ENCODE results near the gene OPCML. TPM values are rescaled to one million over a fixed set of nuclear protein-coding genes. Genes with fewer than 3 reads are reported as not detected.

The OPCML gene
- total RNA-seq, 1 experiment from 2014 or later: not detected

DNA sequence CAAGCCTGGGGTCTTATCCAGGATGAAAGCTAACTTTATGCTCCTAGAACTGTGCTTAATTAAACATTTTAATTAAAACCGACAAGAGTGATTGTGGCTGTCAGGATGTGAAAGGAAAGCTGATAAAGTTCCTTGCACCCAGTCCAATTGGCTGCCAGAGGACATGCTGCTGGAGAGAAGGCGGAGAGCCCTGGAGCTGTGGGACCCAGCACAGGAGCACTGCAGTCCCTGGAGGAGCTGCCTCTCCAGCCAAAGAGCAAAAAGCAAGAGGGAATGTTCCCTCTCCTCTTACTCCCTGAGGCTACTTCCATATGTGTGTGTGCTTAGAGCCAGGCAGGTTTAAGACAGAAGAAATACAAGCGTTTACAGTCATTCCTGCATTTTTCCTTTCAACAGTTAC lies 118.6 kb downstream of the OPCML start:
- no peak for DNase-seq (ENCODE audit: low read depth)

GRCh38 chr11:133409799-133410198 lies 122.5 kb downstream of the OPCML start:
- DNase-seq (ENCODE audit: low read depth): no peak

- DNase-seq (ENCODE audit: low read depth): no peak
These were observed 123.4 kb downstream of the OPCML start for GRCh38 chr11:133408936-133409335.

DNA sequence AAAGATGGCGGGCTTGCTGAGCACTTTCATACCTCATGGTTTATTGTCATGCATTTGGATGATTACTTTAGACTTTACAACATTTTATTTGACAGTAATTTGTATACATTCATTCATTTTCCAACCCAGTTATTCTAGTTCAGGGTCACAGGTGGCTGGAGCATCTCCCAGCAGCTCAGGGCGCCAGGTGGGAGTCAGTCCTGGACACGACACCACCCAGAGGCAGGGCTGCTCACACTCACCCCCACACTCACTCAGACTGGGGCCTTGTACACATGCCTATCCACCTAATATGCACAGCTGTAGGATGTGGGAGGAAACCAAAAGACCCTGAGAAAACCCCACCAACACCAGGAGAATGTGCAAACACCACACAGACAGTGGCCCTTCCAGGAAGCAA lies 123.9 kb downstream of the OPCML start:
- DNase-seq (ENCODE audit: low read depth): no peak

DNA sequence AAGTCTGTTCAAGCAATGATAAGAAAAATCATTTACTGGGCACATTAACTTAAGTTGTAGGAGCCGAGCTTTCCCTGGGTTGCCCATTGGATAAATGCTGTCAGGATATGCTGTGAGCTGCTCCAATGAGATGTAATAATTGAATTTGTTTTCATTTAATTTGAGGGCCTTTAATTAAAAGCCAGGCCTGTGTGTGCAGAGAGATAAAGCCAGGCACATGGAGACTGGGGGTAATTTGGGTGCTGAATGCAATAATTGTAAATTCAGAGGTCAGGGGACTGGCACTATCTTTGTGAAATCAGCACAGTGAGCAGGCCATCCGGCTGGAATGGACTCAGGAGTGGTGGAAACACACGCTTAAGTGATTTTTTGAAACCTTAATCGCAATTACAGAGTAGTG lies 125.8 kb downstream of the OPCML start:
- DNase-seq (ENCODE audit: low read depth): no peak

GRCh38 chr11:133403900-133404299 lies 128.4 kb downstream of the OPCML start:
- no peak for DNase-seq (ENCODE audit: low read depth)

GRCh38 chr11:133402551-133402950 lies 129.8 kb downstream of the OPCML start:
- DNase-seq (ENCODE audit: low read depth): no peak

DNA sequence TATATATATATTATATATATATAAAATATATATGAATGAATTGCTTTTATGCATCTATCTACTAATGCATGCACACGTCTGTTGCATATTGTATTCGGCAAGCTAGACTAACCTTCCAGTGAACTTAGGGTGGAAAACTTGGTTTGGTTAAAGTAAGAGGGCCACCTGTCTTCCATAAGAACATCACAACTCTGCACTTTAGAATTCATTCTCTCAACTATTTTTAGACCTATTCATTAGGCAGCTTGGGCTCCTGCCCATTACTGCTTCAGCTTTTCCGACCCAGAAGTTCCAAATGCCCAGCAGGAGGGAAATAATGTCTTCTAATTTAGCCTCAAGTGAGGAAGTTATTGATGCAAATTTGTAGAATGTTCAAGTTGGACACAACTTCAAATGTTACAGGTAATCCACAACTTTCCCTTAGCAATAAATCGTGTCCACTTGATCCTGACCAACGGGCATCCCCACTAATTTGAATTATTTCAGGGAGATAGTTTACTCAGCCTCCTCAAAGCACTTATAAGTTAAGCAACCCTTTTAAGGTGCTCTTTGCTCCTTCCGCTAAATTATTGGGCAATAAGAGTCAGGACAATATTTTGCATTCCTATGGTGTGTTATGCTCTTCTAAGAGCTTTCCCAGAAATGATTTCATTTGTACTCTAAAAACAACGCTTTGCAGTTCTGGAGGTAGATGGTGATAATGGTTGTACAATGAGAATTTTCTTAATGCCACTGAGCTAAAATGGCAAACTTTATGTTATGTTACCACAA lies 132.3 kb downstream of the OPCML start:
- DNase-seq (ENCODE audit: low read depth): no peak

GRCh38 chr11:133399294-133399693 lies 133.0 kb downstream of the OPCML start:
- DNase-seq (ENCODE audit: low read depth): no peak

DNA sequence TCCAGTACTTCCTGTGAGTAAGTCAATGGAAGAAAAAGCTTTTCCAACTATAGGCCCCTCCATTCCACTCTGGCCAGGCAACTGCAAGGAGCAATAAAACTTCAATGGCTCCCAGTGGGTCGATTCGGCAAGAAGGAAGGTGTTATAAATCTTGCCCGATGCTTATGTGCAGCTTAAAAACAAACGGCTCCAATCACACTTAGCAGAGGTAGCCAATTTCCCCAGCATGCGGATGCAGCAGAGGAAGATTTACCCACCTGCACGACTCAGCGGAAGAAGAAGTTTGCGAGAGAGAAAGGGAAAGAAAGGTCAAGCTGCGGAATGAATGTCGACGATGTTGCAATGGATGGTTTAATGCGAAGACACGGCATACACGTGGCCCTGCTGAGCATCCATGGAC lies 141.5 kb downstream of the OPCML start:
- no peak for DNase-seq (ENCODE audit: low read depth)

- no peak for DNase-seq (ENCODE audit: low read depth)
These were observed 143.2 kb downstream of the OPCML start for GRCh38 chr11:133388975-133389568.

DNA sequence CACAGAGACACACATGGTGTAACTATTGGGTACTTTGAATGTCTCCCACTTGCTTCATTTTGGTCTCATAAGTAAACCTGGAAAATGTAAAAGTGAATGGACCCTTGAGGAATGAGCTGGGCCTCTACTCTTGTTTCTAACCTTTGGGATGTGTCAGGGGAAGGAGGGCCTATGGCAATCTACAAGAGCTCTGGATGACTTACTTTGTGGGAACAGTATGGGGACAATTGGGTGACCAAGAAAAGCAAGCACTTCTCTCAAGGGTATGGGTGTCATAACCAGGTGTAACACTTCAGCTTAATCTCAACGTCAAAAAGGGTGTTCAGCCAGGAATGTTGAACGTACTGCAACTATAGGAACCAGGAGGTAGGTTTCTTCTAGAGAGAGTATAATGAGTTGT lies 144.0 kb downstream of the OPCML start:
- no peak for DNase-seq (ENCODE audit: low read depth)

GRCh38 chr11:133386852-133387251 lies 145.4 kb downstream of the OPCML start:
- no peak for DNase-seq (ENCODE audit: low read depth)

GRCh38 chr11:133386262-133386661 lies 146.0 kb downstream of the OPCML start:
- DNase-seq (ENCODE audit: low read depth): no peak

- DNase-seq (ENCODE audit: low read depth): no peak
These were observed 146.5 kb downstream of the OPCML start for GRCh38 chr11:133385781-133386180.

- no peak for DNase-seq (ENCODE audit: low read depth)
These were observed 147.6 kb downstream of the OPCML start for GRCh38 chr11:133384731-133385130.

DNA sequence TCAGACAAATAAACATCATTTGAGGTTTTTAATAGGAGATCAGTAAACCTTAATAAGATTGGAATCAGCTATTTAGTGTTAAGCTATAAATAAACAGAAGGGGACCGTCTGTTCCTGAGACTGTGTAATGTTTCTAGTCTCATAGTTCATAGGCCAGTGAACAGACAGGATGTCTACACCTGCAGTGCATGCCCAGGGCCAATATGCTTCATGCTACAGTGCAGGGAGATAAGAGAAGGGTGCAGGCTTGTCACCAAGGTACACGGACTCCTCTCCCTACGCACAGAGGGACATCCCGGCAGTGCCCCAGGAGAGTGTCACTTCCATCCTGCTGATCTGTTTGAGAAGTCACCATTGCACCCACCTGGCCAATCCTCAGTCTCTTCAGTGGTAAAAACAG lies 148.6 kb downstream of the OPCML start:
- DNase-seq (ENCODE audit: low read depth): no peak

DNA sequence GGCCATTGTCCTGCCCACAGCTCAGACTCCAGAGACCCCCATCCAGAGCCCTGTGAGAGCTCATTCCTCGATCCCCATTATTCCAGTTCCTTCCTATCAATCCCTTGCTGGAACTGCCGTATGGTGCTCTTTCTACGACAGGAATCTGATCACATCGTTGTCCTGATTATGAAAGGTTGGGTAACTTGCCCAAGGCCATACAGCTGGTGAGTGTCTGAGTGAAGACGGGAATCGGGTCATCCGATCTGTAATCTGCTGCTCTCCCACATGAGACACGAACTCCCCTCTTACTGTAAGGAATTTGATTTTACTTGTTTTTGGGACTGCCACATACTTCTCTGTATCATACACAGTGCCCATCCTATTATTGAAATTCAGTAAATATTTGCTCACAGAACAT lies 149.1 kb downstream of the OPCML start:
- DNase-seq (ENCODE audit: low read depth): no peak

DNA sequence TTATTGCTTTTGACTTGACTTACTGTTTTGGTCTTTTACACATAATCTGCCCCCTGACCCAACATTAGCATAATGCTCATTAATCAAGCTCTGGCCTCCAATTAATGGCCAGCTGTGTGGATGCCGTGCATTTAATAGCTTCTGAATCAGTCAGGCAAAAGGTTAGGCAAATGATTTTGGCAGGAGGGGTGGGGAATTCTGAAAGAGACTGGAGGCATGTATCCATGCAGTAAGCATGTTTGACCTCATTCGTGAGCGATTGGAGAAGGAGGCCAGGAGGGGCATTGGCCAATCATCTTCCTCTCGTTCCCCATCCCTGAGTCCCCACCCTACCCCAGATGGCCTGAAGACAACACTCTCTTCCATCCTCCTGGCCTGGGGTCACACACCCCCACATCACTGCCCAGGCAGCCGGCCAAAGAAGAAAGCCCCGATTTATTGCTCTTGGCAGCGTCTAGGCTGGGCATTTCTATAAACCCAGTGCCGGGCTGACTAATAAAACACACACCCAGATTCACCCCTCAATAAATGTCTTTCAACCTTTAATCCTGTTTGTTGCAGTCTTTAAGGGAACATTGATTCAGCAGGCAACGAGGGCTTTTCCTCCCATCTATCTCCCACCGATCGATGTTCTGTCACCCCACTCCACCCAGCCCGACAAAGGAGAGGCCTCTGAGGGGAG lies 150.0 kb downstream of the OPCML start:
- no peak for DNase-seq (ENCODE audit: low read depth)

DNA sequence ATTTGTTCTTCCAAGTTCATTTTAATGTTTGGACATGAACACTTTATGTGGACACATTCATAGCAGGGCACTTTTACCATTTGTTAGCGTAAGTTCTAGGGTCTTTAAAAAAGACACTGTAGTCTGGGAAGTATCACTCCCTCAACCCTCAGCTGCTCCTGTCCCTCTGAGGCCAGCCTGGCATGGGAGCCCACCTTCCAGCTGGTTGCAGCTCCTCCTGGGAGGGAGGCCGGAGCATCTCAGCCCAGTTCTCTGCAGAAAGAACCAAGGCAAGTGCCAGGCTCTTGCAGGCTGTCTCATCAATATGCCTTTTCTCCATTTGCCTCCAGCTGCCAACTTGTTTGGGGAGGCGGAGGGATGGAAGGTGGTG lies 150.6 kb downstream of the OPCML start:
- no peak for DNase-seq (ENCODE audit: low read depth)

DNA sequence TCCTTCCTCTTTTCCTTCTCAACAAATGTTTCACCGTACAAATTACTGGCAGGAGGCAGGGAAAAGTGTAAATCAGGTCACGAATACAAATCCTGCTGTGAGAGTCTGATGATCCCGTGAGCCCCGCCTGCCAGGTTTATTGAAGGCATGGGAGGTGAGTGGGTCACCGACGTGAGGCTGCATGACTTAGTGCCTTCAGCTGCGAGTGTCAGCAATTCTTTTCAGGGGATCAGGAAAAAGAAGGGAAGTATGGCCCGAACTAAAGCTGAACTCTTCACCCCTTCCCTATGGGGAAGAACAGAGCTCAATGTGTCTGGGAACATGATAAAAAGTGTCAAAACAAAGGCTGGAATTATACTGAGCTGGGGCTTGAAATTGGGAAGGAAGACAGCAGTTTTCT lies 166.2 kb downstream of the OPCML start:
- DNase-seq (ENCODE audit: low read depth): no peak

DNA sequence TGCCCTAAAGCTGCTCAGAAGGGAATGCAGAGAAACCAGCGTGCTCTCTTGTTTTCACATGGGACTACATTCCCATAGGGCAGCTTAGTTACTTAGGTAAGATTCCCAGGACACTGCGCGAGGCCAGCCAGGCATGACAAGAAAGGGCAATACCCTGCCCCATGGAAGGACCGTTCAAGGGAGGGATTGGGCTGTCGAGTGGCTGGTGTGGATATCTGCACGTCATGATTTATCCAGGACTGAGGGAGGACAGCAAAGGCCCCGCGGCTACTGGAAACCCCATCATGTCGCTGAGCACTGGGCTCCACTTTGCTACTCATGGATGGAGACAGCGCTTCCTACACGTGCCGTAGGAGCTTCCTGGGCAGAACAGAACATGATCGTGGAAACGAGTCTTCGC lies 169.4 kb downstream of the OPCML start:
- DNase-seq (ENCODE audit: low read depth): no peak

DNA sequence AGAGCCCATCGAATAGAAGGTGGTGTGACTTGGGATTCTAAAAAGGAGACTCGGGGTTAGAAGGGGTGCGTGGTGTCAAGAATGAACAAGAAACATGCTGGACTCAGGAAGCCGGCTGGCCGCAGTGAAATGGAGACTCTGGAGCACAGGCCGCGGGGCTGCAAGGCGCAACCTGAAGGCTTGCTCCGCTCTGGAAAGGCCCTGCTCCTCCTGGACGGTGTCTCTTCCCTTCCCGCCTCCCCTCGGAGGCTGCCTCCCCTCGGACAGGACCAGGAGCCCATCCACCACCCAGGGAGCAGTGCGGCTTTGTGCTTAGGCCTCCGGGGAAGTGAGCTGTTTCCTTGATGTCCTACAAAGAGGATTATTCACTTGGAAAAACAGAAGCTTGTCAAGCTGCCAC lies 170.1 kb downstream of the OPCML start:
- DNase-seq (ENCODE audit: low read depth): no peak

All from LHCN-M2 (cell line).